ENCODE results near the gene CTNNBIP1.
"Not testable (repeated sequence)": the region's sequence is repeated elsewhere in the genome, so short reads cannot be mapped to it uniquely, and the experiment has no call there.

CTNNBIP1 gene

GRCh38 chr1:9910076-9910422, at the start of gene CTNNBIP1:
Gene CTNNBIP1, minus strand, starts transcription at chr1:9910269. Its CDS starts 38,205 bp downstream, at chr1:9872064.
- no peak for DNase-seq (ENCODE audit: low spot score)

- DNase-seq (ENCODE audit: low spot score), result no peak
Measured at GRCh38 chr1:9957726-9958125, 47.7 kb upstream of the CTNNBIP1 start.

GRCh38 chr1:9946315-9946714, 36.2 kb upstream of the CTNNBIP1 start:
- DNase-seq (ENCODE audit: low spot score), result no peak

- DNase-seq (ENCODE audit: low spot score), result peak; percentile 97
Measured at GRCh38 chr1:9942939-9943788, 33.1 kb upstream of the CTNNBIP1 start, which contains the start of the genes LZIC and NMNAT1. Gene LZIC, minus strand, starts transcription at chr1:9943391. Its CDS starts 6,772 bp downstream, at chr1:9936619. Gene NMNAT1, plus strand, starts transcription at chr1:9943475. Its CDS starts 28,599 bp downstream, at chr1:9972074.

GRCh38 chr1:9942399-9942938, 32.4 kb upstream of the CTNNBIP1 start:
- peak; percentile 72 for DNase-seq (ENCODE audit: low spot score)

GRCh38 chr1:9929431-9930385, 19.6 kb upstream of the CTNNBIP1 start:
- DNase-seq (ENCODE audit: low spot score), result no peak

- peak; percentile 31 for DNase-seq (ENCODE audit: low spot score)
Measured at GRCh38 chr1:9927259-9927658, 17.2 kb upstream of the CTNNBIP1 start.

- no peak for DNase-seq (ENCODE audit: low spot score)
Measured at GRCh38 chr1:9922342-9922741, 12.3 kb upstream of the CTNNBIP1 start.

GRCh38 chr1:9920606-9921005, 10.5 kb upstream of the CTNNBIP1 start:
- DNase-seq (ENCODE audit: low spot score), result no peak

- no peak for DNase-seq (ENCODE audit: low spot score)
Measured at GRCh38 chr1:9917901-9918300, 7.8 kb upstream of the CTNNBIP1 start.

GRCh38 chr1:9917495-9917894, 7.4 kb upstream of the CTNNBIP1 start:
- DNase-seq (ENCODE audit: low spot score), result not testable (repeated sequence)

- DNase-seq (ENCODE audit: low spot score), result no peak
Measured at GRCh38 chr1:9916452-9916851, 6.4 kb upstream of the CTNNBIP1 start.

- no peak for DNase-seq (ENCODE audit: low spot score)
Measured at GRCh38 chr1:9914610-9914937, 4.5 kb upstream of the CTNNBIP1 start.

GRCh38 chr1:9912264-9912936, 2.3 kb upstream of the CTNNBIP1 start:
- DNase-seq (ENCODE audit: low spot score), result no peak

- DNase-seq (ENCODE audit: low spot score), result peak; percentile 99
Measured at GRCh38 chr1:9910423-9911178, 532 bp upstream of the CTNNBIP1 start.

GRCh38 chr1:9909234-9910046, 629 bp downstream of the CTNNBIP1 start:
- DNase-seq (ENCODE audit: low spot score), result peak; percentile 43

GRCh38 chr1:9908871-9909233, 1.2 kb downstream of the CTNNBIP1 start:
- DNase-seq (ENCODE audit: low spot score), result no peak

GRCh38 chr1:9907441-9907840, 2.6 kb downstream of the CTNNBIP1 start:
- no peak for DNase-seq (ENCODE audit: low spot score)

- DNase-seq (ENCODE audit: low spot score), result no peak
Measured at GRCh38 chr1:9906466-9906865, 3.6 kb downstream of the CTNNBIP1 start.

- DNase-seq (ENCODE audit: low spot score), result peak; percentile 21
Measured at GRCh38 chr1:9905010-9905409, 5.1 kb downstream of the CTNNBIP1 start.
